ENCODE data around the gene SIGLEC1. TPM values are rescaled to one million over a fixed set of nuclear protein-coding genes. Genes with fewer than 3 reads are reported as not detected.

SIGLEC1 gene
- total and polyA plus RNA-seq, 2 donors (not counting 1 experiment from before 2014, with no cell fraction given), result 0.06 to 0.15 TPM

DNA sequence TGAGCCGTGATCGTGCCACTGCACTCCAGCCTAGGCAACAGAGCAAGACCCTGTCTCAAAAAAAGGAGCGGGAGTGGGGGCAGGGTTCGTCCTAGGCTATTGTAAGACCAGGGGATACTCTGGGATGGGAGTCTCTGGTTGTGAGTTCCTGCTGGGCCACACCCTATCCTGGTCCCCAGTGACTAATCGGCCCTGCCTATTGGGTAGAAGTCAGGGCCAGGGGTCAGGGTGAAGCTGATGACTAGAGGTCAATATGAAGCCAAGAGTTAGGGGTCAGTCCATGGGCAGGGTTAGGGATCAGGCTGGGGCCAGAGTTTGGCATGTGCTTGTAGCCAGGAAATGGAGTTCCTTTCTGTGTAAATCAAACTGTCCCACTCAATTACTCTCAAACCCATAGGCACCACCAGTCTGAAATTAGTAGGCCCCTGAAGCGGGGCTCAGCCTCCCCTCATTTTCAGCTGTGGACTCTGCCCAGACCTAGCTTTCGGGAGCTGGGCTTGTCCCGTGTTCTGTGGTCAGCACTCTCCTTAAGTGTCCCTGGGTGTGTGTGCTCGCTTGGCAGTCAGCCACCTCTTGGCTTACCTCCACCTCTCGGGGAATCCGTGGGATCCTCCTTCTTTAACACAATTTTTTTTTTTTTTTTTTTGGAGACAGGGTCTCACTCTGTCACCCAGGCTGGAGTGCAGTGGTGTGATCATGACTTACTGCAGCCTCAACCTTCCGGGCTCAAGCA, 21.9 kb upstream of the SIGLEC1 start:
- Histone ChIP-seq H3K4me3 (ENCODE audit: control extremely low read depth in 1 of 5, extremely low read depth in 1 of 5, insufficient read depth in 1 of 5, low read depth in 2 of 5, low read length in 4 of 5) (no peak overlapping the region), H3K79me2 (ENCODE audit: control insufficient read depth, insufficient read depth, low read length) (no peaks in the 10 kb centered on the region), H3K36me3 (replicated peaks in 1 of 2; ENCODE audit: control extremely low read depth in 1 of 2, control insufficient read depth in 1 of 2, extremely low read depth in 1 of 2, insufficient read depth in 2 of 2, low read length in 1 of 2) (no peaks in the 10 kb centered on the region), H3K9me3 (ENCODE audit: control extremely low read depth in 1 of 3, control insufficient read depth in 2 of 3, insufficient read depth in 1 of 3, low read length in 2 of 3) (no peaks in the 10 kb centered on the region), H4K20me1 (ENCODE audit: control insufficient read depth, insufficient read depth, low read length, poor library complexity, severe bottlenecking) (no peaks in the 10 kb centered on the region), H3K4me1 (ENCODE audit: control insufficient read depth in 2 of 2, insufficient read depth in 2 of 2, low read length in 2 of 2) (no peaks in the 10 kb centered on the region), H3K4me2 (replicated peaks; ENCODE audit: low read depth, low read length, poor library complexity, severe bottlenecking) (no peak overlapping the region), H3K9ac (ENCODE audit: low read length) (no peak overlapping the region), H3K27ac (ENCODE audit: low read length in 2 of 2) (no peak overlapping the region), H2AFZ (ENCODE audit: insufficient read depth, low read depth, low read length, poor library complexity, severe bottlenecking) (no peak overlapping the region), H3K27me3 (replicated peaks in 1 of 4; ENCODE audit: control extremely low read depth in 1 of 4, control insufficient read depth in 3 of 4, insufficient read depth in 4 of 4, low read length in 3 of 4) (peaks cover 0 to 24% (median 8%) of the 10 kb centered on the region in 4 experiments)
- peaks cover 48% of the 10 kb centered on the region for H3K27me3 Mint-ChIP-seq
- WGBS (ENCODE audit: insufficient coverage), result 88% methylated on average over 9 of the region's 12 CpGs
- H3K9me3 Mint-ChIP-seq (ENCODE audit: insufficient read depth), result no peaks in the 10 kb centered on the region
- H3K4me3 Mint-ChIP-seq, result no peak overlapping the region
- DNase-seq (no peak), ATAC-seq (ENCODE audit: low read depth) (no peak)
- H3K27ac Mint-ChIP-seq, result no peak overlapping the region
- peaks cover 5% of the 10 kb centered on the region for H3K4me1 Mint-ChIP-seq
- ChIA-PET CTCF (no interaction called here), POLR2A (no interaction called here)
- intact Hi-C loops (cut with micrococcal nuclease), result no loop called here
- TF ChIP-seq, protein P1, sequence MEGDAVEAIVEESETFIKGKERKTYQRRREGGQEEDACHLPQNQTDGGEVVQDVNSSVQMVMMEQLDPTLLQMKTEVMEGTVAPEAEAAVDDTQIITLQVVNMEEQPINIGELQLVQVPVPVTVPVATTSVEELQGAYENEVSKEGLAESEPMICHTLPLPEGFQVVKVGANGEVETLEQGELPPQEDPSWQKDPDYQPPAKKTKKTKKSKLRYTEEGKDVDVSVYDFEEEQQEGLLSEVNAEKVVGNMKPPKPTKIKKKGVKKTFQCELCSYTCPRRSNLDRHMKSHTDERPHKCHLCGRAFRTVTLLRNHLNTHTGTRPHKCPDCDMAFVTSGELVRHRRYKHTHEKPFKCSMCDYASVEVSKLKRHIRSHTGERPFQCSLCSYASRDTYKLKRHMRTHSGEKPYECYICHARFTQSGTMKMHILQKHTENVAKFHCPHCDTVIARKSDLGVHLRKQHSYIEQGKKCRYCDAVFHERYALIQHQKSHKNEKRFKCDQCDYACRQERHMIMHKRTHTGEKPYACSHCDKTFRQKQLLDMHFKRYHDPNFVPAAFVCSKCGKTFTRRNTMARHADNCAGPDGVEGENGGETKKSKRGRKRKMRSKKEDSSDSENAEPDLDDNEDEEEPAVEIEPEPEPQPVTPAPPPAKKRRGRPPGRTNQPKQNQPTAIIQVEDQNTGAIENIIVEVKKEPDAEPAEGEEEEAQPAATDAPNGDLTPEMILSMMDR (IDR thresholded peaks at IDR 0.05), result no peak
- no peak for TF ChIP-seq EZH2 (IDR thresholded peaks at IDR 0.05; ENCODE audit: borderline replicate concordance, insufficient read depth, low read depth, low read length, poor library complexity, severe bottlenecking)

DNA sequence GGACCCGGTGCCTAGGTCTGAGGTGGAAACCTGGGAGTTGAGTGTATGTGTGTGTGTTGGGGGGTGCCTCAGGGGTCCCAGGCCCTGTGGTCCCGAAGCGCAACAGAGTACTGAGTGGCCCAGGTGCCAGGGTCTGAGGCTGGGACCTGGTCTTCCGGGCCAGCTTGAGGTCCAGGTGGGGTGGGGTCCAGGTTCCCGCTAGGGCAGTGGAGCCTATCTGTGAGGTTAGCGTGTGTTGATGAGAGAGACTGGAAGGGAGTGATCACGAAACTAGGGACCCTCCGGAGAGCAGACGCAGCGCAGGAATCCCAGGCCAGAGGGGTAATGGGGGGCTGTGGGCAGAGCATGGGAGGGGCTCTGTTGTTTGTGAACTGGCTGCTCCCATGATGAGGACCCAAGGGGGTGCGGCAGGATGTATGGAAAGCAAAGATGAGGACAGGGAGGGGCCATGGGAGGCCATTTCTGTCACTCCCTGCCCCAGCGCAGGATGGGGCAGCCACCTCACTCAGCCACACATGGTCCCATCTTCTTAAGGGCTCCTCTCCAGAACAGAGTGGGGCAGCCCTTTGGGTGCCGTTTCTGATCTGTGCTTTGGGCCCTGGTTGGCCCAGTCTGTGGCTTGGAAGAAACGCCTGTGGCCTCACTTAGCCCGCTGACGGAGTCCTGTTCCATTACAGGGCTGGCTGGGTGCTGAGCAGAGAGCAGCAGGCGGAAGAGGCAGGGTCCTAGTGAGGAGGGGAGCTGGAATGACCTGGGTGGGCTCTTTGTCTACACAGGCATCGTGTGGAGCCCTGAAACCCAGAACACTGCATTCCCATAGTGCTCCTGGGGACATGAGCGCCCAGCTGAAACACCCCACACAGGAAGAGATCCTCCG, 21.0 kb upstream of the SIGLEC1 start:
- no peaks in the 10 kb centered on the region for H3K9me3 Mint-ChIP-seq (ENCODE audit: insufficient read depth)
- Histone ChIP-seq H3K4me3 (ENCODE audit: control extremely low read depth in 1 of 5, extremely low read depth in 1 of 5, insufficient read depth in 1 of 5, low read depth in 2 of 5, low read length in 4 of 5) (no peak overlapping the region), H3K4me1 (ENCODE audit: control insufficient read depth in 2 of 2, insufficient read depth in 2 of 2, low read length in 2 of 2) (no peaks in the 10 kb centered on the region), H3K9me3 (ENCODE audit: control extremely low read depth in 1 of 3, control insufficient read depth in 2 of 3, insufficient read depth in 1 of 3, low read length in 2 of 3) (no peaks in the 10 kb centered on the region), H4K20me1 (ENCODE audit: control insufficient read depth, insufficient read depth, low read length, poor library complexity, severe bottlenecking) (no peaks in the 10 kb centered on the region), H3K9ac (ENCODE audit: low read length) (no peak overlapping the region), H3K79me2 (ENCODE audit: control insufficient read depth, insufficient read depth, low read length) (no peaks in the 10 kb centered on the region), H3K36me3 (replicated peaks in 1 of 2; ENCODE audit: control extremely low read depth in 1 of 2, control insufficient read depth in 1 of 2, extremely low read depth in 1 of 2, insufficient read depth in 2 of 2, low read length in 1 of 2) (no peaks in the 10 kb centered on the region), H2AFZ (ENCODE audit: insufficient read depth, low read depth, low read length, poor library complexity, severe bottlenecking) (no peak overlapping the region), H3K4me2 (replicated peaks; ENCODE audit: low read depth, low read length, poor library complexity, severe bottlenecking) (no peak overlapping the region), H3K27ac (ENCODE audit: low read length in 2 of 2) (no peak overlapping the region), H3K27me3 (replicated peaks in 1 of 4; ENCODE audit: control extremely low read depth in 1 of 4, control insufficient read depth in 3 of 4, insufficient read depth in 4 of 4, low read length in 3 of 4) (peaks cover 0 to 28% (median 8%) of the 10 kb centered on the region in 4 experiments)
- intact Hi-C loops (cut with micrococcal nuclease), result no loop called here
- peaks cover 47% of the 10 kb centered on the region for H3K27me3 Mint-ChIP-seq
- no peak for TF ChIP-seq EZH2 (IDR thresholded peaks at IDR 0.05; ENCODE audit: borderline replicate concordance, insufficient read depth, low read depth, low read length, poor library complexity, severe bottlenecking)
- TF ChIP-seq, protein P1 (IDR thresholded peaks at IDR 0.05), result no peak
- DNase-seq (no peak), ATAC-seq (ENCODE audit: low read depth) (no peak)
- H3K4me1 Mint-ChIP-seq, result peaks cover 5% of the 10 kb centered on the region
- ChIA-PET POLR2A (no interaction called here), CTCF (no interaction called here)
- H3K4me3 Mint-ChIP-seq, result no peak overlapping the region
- WGBS (ENCODE audit: insufficient coverage), result 94% methylated on average over 16 of the region's 20 CpGs
- no peak overlapping the region for H3K27ac Mint-ChIP-seq

Measured in B cell (primary cell).